SH-SY5Y (cell line): Measurements from ENCODE around the gene CACNA1F.

Source experiments
- GATA2 ChIP-seq: IDR thresholded peaks from 2 replicates; pipeline ENCODE4 v1.6.1; 2011; ENCODE audit warnings: mild to moderate bottlenecking, low read depth, low read length
- GATA3 ChIP-seq: IDR thresholded peaks from 2 replicates; pipeline ENCODE4 v1.6.1; 2011; ENCODE audit warnings: low read depth, mild to moderate bottlenecking, low read length, moderate library complexity

- TF ChIP-seq GATA3 (no peak), GATA2 (no peak)
Observed at GRCh38 chrX:49179358-49179757, 53.8 kb downstream of the CACNA1F start.
